NB4 (cell line): ENCODE results near the gene SYTL4.

Experiments
- POLR2A ChIP-seq: IDR thresholded peaks from 2 replicates; pipeline ENCODE4 v1.6.1; 2011; ENCODE audit warnings: mild to moderate bottlenecking; ENCODE audit not compliant: insufficient read length; ENCODE audit errors: extremely low read depth
- TF ChIP-seq, protein P1 (sequence below): IDR thresholded peaks from one replicate; pipeline ENCODE4 v1.5.1; 2012; ENCODE audit warnings: low read depth, low read length

DNA sequence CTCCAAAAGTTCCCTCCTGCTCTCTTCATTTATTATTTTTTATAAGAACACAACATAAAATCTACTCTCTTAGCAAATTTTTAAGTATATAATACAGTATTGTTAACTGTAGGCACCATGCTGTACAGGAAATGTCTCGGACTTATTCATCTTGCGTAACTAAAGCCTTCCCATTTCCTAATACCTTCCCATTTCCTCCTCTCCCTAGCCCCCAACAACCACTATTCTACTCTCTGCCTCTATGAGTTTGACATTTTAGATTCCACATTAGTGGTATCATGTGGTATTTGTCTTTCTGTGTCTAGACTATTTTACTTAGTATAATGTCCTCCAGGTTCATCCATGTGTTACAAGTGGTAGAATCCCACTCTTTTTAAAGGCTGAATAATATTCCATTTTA is 15.8 kb upstream of the SYTL4 start:
- TF ChIP-seq, protein P1, sequence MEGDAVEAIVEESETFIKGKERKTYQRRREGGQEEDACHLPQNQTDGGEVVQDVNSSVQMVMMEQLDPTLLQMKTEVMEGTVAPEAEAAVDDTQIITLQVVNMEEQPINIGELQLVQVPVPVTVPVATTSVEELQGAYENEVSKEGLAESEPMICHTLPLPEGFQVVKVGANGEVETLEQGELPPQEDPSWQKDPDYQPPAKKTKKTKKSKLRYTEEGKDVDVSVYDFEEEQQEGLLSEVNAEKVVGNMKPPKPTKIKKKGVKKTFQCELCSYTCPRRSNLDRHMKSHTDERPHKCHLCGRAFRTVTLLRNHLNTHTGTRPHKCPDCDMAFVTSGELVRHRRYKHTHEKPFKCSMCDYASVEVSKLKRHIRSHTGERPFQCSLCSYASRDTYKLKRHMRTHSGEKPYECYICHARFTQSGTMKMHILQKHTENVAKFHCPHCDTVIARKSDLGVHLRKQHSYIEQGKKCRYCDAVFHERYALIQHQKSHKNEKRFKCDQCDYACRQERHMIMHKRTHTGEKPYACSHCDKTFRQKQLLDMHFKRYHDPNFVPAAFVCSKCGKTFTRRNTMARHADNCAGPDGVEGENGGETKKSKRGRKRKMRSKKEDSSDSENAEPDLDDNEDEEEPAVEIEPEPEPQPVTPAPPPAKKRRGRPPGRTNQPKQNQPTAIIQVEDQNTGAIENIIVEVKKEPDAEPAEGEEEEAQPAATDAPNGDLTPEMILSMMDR = no peak
- TF ChIP-seq POLR2A = no peak
